ENCODE results near the gene RDX. TPM values are rescaled to one million over a fixed set of nuclear protein-coding genes. Genes with fewer than 3 reads are reported as not detected.

The RDX gene
- total RNA-seq, 2 donors from 2014 or later, result 121 to 127 TPM

DNA sequence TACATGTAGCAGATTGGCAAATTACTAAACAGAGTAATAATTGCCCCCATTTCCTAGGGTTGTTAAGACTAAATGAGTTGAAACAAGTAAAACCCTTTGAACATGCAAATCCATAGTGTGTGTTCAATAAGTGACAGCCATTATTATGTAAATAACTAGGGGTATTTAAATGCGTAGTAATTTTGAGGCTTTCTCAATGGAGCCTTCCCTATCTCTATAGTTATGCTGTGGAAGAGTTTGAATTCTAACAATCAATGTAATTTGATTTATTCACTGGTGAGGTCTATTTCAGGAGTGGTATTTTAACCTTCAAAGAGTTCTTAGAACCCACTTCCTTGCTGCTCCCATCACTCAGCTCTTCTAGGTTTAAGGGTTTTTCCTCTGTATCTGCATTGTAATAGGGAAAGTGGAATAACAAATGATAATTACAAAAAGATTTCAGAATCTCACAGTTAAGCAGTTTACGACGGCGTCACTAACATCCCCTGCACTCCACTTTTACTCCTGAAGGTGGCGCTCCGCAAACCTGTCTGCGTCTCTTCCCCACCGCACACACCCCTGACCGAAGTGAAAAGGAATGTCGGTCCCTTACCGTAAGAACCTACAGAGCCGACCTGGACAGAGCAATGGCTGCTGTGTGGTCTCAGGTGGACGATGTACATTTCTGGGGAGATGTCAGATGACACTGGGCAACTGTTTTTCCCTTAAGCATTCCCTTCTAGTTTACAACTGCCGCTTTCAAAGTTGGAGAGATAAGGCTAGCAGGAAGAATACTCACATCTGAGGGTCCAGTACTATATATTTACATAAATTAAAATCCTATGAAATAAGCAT lies 122.4 kb downstream of the RDX start:
- Mint-ChIP-seq H3K27ac (peak overlapping the region; percentile 76), H3K9me3 (no peaks in the 10 kb centered on the region), H3K27me3 (ENCODE audit: insufficient read depth) (no peaks in the 10 kb centered on the region), H3K36me3 (ENCODE audit: low read depth) (no peaks in the 10 kb centered on the region), H3K4me1 (peaks cover 19% of the 10 kb centered on the region), H3K4me3 (peak overlapping the region; percentile 32)
- TF ChIP-seq, protein P1, sequence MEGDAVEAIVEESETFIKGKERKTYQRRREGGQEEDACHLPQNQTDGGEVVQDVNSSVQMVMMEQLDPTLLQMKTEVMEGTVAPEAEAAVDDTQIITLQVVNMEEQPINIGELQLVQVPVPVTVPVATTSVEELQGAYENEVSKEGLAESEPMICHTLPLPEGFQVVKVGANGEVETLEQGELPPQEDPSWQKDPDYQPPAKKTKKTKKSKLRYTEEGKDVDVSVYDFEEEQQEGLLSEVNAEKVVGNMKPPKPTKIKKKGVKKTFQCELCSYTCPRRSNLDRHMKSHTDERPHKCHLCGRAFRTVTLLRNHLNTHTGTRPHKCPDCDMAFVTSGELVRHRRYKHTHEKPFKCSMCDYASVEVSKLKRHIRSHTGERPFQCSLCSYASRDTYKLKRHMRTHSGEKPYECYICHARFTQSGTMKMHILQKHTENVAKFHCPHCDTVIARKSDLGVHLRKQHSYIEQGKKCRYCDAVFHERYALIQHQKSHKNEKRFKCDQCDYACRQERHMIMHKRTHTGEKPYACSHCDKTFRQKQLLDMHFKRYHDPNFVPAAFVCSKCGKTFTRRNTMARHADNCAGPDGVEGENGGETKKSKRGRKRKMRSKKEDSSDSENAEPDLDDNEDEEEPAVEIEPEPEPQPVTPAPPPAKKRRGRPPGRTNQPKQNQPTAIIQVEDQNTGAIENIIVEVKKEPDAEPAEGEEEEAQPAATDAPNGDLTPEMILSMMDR (conservative IDR thresholded peaks at IDR 0.05), result peak; percentile 92
- WGBS, 2 experiments (ENCODE audit: insufficient coverage in 1 of 2, insufficient read length in 1 of 2), result 0 to 13% methylated on average over 3 to 14 of the region's 14 CpGs
- H3K27ac ChIP-seq (ENCODE audit: low read depth, low read length), result no peak overlapping the region
- no peaks in the 10 kb centered on the region for H3K27me3 ChIP-seq (ENCODE audit: control insufficient read depth, insufficient read depth, low read length, poor library complexity, severe bottlenecking)
- H3K9ac ChIP-seq (ENCODE audit: extremely low read depth, low read length, poor library complexity, severe bottlenecking), result no peak overlapping the region
- H3K4me1 ChIP-seq (ENCODE audit: control insufficient read depth, insufficient read depth, low read length), result no peaks in the 10 kb centered on the region
- H3K4me3 ChIP-seq (ENCODE audit: low read length), result no peak overlapping the region
- H3K9me3 ChIP-seq (ENCODE audit: control insufficient read depth, low read length), result no peaks in the 10 kb centered on the region
- DNase-seq, result peak; percentile 92
- H3K36me3 ChIP-seq (ENCODE audit: control insufficient read depth, insufficient read depth, low read length), result no peaks in the 10 kb centered on the region

DNA sequence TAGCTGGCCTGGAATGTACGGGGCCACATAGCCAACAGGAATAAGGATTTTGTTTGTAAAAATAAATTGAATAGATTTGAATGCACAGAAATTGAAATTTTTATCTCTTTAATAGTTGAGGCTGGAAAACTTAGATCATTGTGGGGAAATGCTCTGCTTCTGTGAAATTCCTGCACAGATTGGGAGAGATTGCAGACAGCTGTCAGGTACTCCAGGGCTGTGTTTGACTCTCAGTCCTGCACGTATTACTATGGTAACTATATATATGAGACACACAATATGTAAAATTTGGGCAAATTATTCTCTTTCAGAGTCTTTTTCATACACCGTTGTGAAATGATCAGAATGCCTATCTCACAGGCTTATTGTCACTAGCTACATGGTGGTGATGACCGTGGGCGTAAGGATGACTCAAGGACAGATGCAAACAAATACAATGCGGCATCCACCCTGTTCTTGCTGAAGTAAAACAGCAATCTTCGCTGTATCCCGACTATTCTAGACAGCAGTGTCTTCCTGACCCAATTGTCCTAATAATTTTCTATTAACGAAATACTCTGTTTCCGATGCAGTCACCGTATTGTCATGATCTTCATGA lies 123.8 kb downstream of the RDX start:
- no peak overlapping the region for H3K9ac ChIP-seq (ENCODE audit: extremely low read depth, low read length, poor library complexity, severe bottlenecking)
- no peak overlapping the region for H3K4me3 Mint-ChIP-seq
- H3K36me3 Mint-ChIP-seq (ENCODE audit: low read depth), result no peaks in the 10 kb centered on the region
- TF ChIP-seq, protein P1 (conservative IDR thresholded peaks at IDR 0.05), result no peak
- H3K27ac ChIP-seq (ENCODE audit: low read depth, low read length), result no peak overlapping the region
- H3K4me1 Mint-ChIP-seq, result peaks cover 19% of the 10 kb centered on the region
- H3K27me3 ChIP-seq (ENCODE audit: control insufficient read depth, insufficient read depth, low read length, poor library complexity, severe bottlenecking), result no peaks in the 10 kb centered on the region
- H3K36me3 ChIP-seq (ENCODE audit: control insufficient read depth, insufficient read depth, low read length), result no peaks in the 10 kb centered on the region
- no peaks in the 10 kb centered on the region for H3K9me3 Mint-ChIP-seq
- H3K4me1 ChIP-seq (ENCODE audit: control insufficient read depth, insufficient read depth, low read length), result no peaks in the 10 kb centered on the region
- no peaks in the 10 kb centered on the region for H3K27me3 Mint-ChIP-seq (ENCODE audit: insufficient read depth)
- no peak overlapping the region for H3K4me3 ChIP-seq (ENCODE audit: low read length)
- no peak for DNase-seq
- H3K9me3 ChIP-seq (ENCODE audit: control insufficient read depth, low read length), result no peaks in the 10 kb centered on the region
- 90 to 91% methylated on average over 9 to 11 of the region's 11 CpGs for WGBS, 2 experiments (ENCODE audit: insufficient coverage in 1 of 2, insufficient read length in 1 of 2)
- H3K27ac Mint-ChIP-seq, result no peak overlapping the region

DNA sequence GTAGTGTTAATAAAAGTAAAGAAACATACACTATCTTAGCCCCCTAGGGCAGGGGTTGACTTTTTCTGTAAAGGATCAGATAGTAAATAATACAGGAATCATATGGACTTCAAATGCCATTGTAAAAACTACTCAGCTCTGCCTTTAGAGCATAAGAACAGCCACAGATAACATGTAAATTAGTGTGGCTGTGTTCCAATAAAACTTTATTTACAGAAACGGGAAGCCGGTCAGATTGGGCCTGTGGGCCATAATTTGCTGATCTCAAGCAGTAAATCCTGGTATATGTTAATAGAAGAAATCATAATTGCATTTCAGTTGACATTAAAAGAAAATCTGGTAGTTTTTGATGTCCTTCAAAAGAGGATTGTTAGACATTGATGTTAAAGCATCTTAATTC lies 126.7 kb downstream of the RDX start:
- Histone ChIP-seq H3K4me3 (ENCODE audit: low read length) (no peak overlapping the region), H3K36me3 (ENCODE audit: control insufficient read depth, insufficient read depth, low read length) (no peaks in the 10 kb centered on the region), H3K9me3 (ENCODE audit: control insufficient read depth, low read length) (no peaks in the 10 kb centered on the region), H3K9ac (ENCODE audit: extremely low read depth, low read length, poor library complexity, severe bottlenecking) (no peak overlapping the region), H3K4me1 (ENCODE audit: control insufficient read depth, insufficient read depth, low read length) (no peaks in the 10 kb centered on the region), H3K27me3 (ENCODE audit: control insufficient read depth, insufficient read depth, low read length, poor library complexity, severe bottlenecking) (no peaks in the 10 kb centered on the region), H3K27ac (ENCODE audit: low read depth, low read length) (no peak overlapping the region)
- 93 to 100% methylated on average over 2 of the region's 2 CpGs for WGBS, 2 experiments (ENCODE audit: insufficient coverage in 1 of 2, insufficient read length in 1 of 2)
- Mint-ChIP-seq H3K9me3 (no peaks in the 10 kb centered on the region), H3K27me3 (ENCODE audit: insufficient read depth) (no peaks in the 10 kb centered on the region), H3K27ac (no peak overlapping the region), H3K36me3 (ENCODE audit: low read depth) (peaks cover 10% of the 10 kb centered on the region), H3K4me1 (peaks cover 11% of the 10 kb centered on the region), H3K4me3 (no peak overlapping the region)
- no peak for DNase-seq
- TF ChIP-seq, protein P1 (conservative IDR thresholded peaks at IDR 0.05), result no peak
